A673 (cell line): ENCODE measurements around the gene ACP7.

Experiments used
- CTCF ChIP-seq: fragments of 300-800, 200-600 bp; sonication (generic); conservative IDR thresholded peaks from 2 replicates; pipeline ENCODE4 v1.5.1; 2017; ENCODE audit warnings: low read depth, mild to moderate bottlenecking, antibody characterized with exemption, low read length, moderate library complexity, mixed read lengths
- EZH2 ChIP-seq: fragments of 200-600 bp; sonication (generic); IDR thresholded peaks from 2 replicates; pipeline ENCODE4 v1.6.1; 2017; ENCODE audit warnings: borderline replicate concordance, low read depth, mild to moderate bottlenecking, mixed read lengths, antibody characterized with exemption, low read length; ENCODE audit not compliant: poor library complexity, severe bottlenecking

- no peak for TF ChIP-seq CTCF
- no peak for TF ChIP-seq EZH2
Observed at GRCh38 chr19:39106194-39106593, 22.0 kb downstream of the ACP7 start.
